Measurements from ENCODE around the gene PPP2R5C. TPM values are rescaled to one million over a fixed set of nuclear protein-coding genes. Genes with fewer than 3 reads are reported as not detected.

The PPP2R5C gene
- total and polyA plus RNA-seq, 2 of the 8 experiments (the other 6 are each of a cell fraction or from before 2014, with no cell fraction given): 49.6 to 95.9 TPM

- Histone ChIP-seq H4K8ac (ENCODE audit: extremely low read depth, insufficient read depth, low read length) (no peak overlapping the region), H2BK15ac (ENCODE audit: low read length) (no peak overlapping the region), H3K14ac (ENCODE audit: insufficient read length) (no peak overlapping the region), H3K27me3 (replicated peaks in 1 of 4; ENCODE audit: control insufficient read depth in 3 of 4, extremely low read depth in 1 of 4, insufficient read depth in 3 of 4, low read length in 3 of 4) (no peaks in the 10 kb centered on the region), H3K9ac (replicated peaks in 1 of 4; ENCODE audit: extremely low read depth in 1 of 4, low read depth in 3 of 4, low read length in 3 of 4) (no peak overlapping the region), H3K4me3 (ENCODE audit: extremely low read depth in 1 of 4, insufficient read depth in 2 of 4, low read depth in 3 of 4, low read length in 4 of 4) (no peak overlapping the region), H3K18ac (ENCODE audit: extremely low read depth, low read length) (no peak overlapping the region), H3K4me2 (ENCODE audit: insufficient read depth in 1 of 2, low read depth in 2 of 2, low read length in 2 of 2) (no peak overlapping the region), H3K23ac (ENCODE audit: insufficient read length) (no peak overlapping the region), H3K36me3 (ENCODE audit: control insufficient read depth in 2 of 4, insufficient read depth in 4 of 4, low read length in 3 of 4) (no peaks in the 10 kb centered on the region; a peak in 1 of 8 replicates), H3K4me1 (replicated peaks in 1 of 4; ENCODE audit: control insufficient read depth in 3 of 4, insufficient read depth in 4 of 4, low read length in 3 of 4) (no peaks in the 10 kb centered on the region), H2BK20ac (ENCODE audit: low read length) (no peak overlapping the region), H3K79me1 (ENCODE audit: low read depth, low read length) (no peaks in the 10 kb centered on the region; the same call in 1 of the 2 replicates), H3K56ac (replicated peaks; ENCODE audit: insufficient read length, low read depth, low read length) (no peak overlapping the region), H4K20me1 (replicated peaks in 1 of 2; ENCODE audit: control insufficient read depth in 1 of 2, insufficient read depth in 2 of 2, low read length in 2 of 2) (peaks cover 3 to 6% of the 10 kb centered on the region in 2 experiments), H2AFZ (ENCODE audit: low read length) (no peak overlapping the region), H2BK120ac (replicated peaks; ENCODE audit: low read depth, low read length) (no peak overlapping the region), H3K4ac (replicated peaks; ENCODE audit: insufficient read length, low read depth, low read length) (no peak overlapping the region), H4K91ac (replicated peaks; ENCODE audit: insufficient read length, low read length) (no peak overlapping the region), H3K79me2 (ENCODE audit: control insufficient read depth in 1 of 2, insufficient read depth in 2 of 2, low read length in 2 of 2) (peaks cover 0 to 12% of the 10 kb centered on the region in 2 experiments; a peak in 1 of 4 replicates), H3K23me2 (ENCODE audit: low read depth, low read length) (no peaks in the 10 kb centered on the region), H3K27ac (ENCODE audit: low read depth, low read length) (no peak overlapping the region), H3K9me3 (ENCODE audit: insufficient read depth in 2 of 2, low read depth in 1 of 2, low read length in 1 of 2) (no peaks in the 10 kb centered on the region), H2AK5ac (ENCODE audit: low read depth, low read length) (no peak overlapping the region), H4K5ac (ENCODE audit: insufficient read length, low read depth, low read length) (no peak overlapping the region), H2BK5ac (ENCODE audit: low read depth, low read length) (no peak overlapping the region), H2BK12ac (ENCODE audit: low read depth, low read length) (no peak overlapping the region)
- ChIA-PET POLR2A (ENCODE audit: partially characterized antibody) (no interaction called here), CTCF (ENCODE audit: partially characterized antibody) (interaction anchor here (0.7 to 1.6 kb wide), 4 partner anchors 9 to 162 kb away, joined by 3 read pairs; no protein-coding TSS in a partner anchor)
- TF ChIP-seq SP4 (IDR thresholded peaks at IDR 0.05; ENCODE audit: low read length): no peak
- no peak for TF ChIP-seq CEBPB (IDR thresholded peaks at IDR 0.05; ENCODE audit: low read depth, low read length)
- TF ChIP-seq RXRA (IDR thresholded peaks at IDR 0.05; ENCODE audit: insufficient read depth, low read depth, low read length): no peak
- TF ChIP-seq TBP (IDR thresholded peaks at IDR 0.05; ENCODE audit: low read depth, low read length): no peak
- no peak for TF ChIP-seq CTBP2 (IDR thresholded peaks at IDR 0.05; ENCODE audit: borderline replicate concordance, insufficient read depth, insufficient read length, low read length)
- TF ChIP-seq POLR2AphosphoS5 (IDR thresholded peaks at IDR 0.05; ENCODE audit: low read depth, low read length): no peak
- TF ChIP-seq NANOG (IDR thresholded peaks at IDR 0.05; ENCODE audit: insufficient read depth, low read depth, low read length, poor library complexity, severe bottlenecking): no peak
- TF ChIP-seq MAFK (IDR thresholded peaks at IDR 0.05; ENCODE audit: low read depth, low read length): no peak
- TF ChIP-seq ATF2 (IDR thresholded peaks at IDR 0.05; ENCODE audit: low read length): no peak
- TF ChIP-seq TAF7 (optimal IDR thresholded peaks at IDR 0.05; ENCODE audit: borderline replicate concordance, low read depth, low read length): no peak
- TF ChIP-seq KDM5A (IDR thresholded peaks at IDR 0.05; ENCODE audit: low read length): no peak
- DNase-seq (ENCODE audit: low read depth in 1 of 2, low spot score in 2 of 2) (no peak), FAIRE-seq (no peak)
- 93% methylated on average over 8 of the region's 8 CpGs; no CpG with 5 or more reads in 1 of the 2 experiments for WGBS, 2 experiments (ENCODE audit: extremely low coverage in 1 of 2, insufficient coverage in 1 of 2, insufficient read length in 1 of 2, insufficient replicate concordance in 2 of 2, low coverage in 1 of 2, low lambda C conversion rate in 2 of 2, missing lambda C conversion rate in 1 of 2)
Measured at GRCh38 chr14:101869217-101869616, 107.7 kb downstream of the PPP2R5C start.
